Measurements from ENCODE around the gene S100A9. TPM values are rescaled to one million over a fixed set of nuclear protein-coding genes. Genes with fewer than 3 reads are reported as not detected.

S100A9 gene
- total RNA-seq, 1 donor from 2014 or later = 0.91 TPM

DNA sequence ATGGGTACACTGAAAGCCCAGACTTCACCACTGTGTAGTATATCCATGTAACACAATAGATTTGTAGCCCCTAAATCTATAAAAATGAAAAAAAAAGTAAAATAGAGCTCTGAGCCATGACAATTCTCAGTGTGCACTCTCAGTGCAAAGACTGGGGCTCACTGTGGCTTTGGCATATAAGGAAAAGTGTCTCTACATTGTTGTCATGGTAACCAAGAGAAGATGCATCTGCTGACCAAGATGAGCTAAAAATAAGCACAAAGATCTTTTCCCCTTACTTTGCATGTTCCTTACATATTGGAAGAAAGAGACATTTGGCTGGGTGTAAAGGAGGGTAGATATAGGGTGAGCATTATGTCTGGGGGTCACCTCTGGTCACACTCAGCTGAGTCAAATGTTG, 21.0 kb upstream of the S100A9 start:
- peaks cover 2% of the 10 kb centered on the region for H3K4me1 Mint-ChIP-seq (ENCODE audit: low read depth)
- TF ChIP-seq, protein P1, sequence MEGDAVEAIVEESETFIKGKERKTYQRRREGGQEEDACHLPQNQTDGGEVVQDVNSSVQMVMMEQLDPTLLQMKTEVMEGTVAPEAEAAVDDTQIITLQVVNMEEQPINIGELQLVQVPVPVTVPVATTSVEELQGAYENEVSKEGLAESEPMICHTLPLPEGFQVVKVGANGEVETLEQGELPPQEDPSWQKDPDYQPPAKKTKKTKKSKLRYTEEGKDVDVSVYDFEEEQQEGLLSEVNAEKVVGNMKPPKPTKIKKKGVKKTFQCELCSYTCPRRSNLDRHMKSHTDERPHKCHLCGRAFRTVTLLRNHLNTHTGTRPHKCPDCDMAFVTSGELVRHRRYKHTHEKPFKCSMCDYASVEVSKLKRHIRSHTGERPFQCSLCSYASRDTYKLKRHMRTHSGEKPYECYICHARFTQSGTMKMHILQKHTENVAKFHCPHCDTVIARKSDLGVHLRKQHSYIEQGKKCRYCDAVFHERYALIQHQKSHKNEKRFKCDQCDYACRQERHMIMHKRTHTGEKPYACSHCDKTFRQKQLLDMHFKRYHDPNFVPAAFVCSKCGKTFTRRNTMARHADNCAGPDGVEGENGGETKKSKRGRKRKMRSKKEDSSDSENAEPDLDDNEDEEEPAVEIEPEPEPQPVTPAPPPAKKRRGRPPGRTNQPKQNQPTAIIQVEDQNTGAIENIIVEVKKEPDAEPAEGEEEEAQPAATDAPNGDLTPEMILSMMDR (IDR thresholded peaks at IDR 0.05; ENCODE audit: unreplicated experiment) = no peak
- H3K27ac Mint-ChIP-seq = no peak overlapping the region
- no peaks in the 10 kb centered on the region for H3K27me3 Mint-ChIP-seq
- no peaks in the 10 kb centered on the region for H3K36me3 Mint-ChIP-seq (ENCODE audit: insufficient read depth)
- peaks cover 8% of the 10 kb centered on the region for H3K9me3 Mint-ChIP-seq (ENCODE audit: low read depth)
- no peak overlapping the region for H3K4me3 Mint-ChIP-seq (ENCODE audit: low read depth)
- DNase-seq (ENCODE audit: low spot score, unreplicated experiment) = no peak

DNA sequence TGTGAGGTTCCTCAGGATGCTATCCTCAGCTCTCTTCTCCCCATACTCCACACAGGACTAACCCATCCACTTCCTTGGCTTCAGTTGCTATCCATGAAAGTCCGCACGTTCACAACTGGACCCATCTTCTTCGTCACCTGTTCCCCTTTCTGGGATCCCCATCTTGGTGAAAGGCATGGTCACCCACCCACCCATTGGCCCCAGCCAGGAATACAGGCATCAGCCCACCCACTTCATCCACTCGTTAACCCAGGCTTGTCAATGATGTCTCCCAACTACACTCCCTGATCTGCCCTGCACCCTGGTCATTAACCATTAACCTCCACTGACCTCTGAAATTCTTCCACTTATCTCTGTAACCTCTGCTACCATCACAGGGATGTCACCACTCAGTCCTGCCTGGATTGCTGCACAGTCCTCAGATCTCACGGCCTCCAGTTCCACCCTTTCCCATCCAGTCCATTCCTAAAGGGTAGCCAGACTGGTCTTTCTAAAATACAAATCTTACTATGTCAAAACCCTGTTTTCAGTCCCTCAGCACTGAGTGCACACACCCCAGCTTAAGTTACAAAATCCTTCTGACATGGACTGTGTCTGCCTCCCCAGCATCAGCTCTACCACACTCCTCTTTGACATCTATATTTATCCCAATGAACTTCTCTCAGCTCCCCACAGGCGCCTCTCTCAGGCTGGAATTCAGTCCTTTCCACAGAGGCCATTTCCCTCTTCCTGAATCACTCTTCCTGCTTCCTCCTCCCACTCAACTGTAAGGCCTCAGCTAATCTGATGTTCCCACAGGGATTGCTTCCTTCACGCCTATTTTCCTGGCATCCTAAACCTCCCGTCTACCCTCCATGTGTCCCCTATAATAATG, 19.4 kb upstream of the S100A9 start:
- DNase-seq (ENCODE audit: low spot score, unreplicated experiment) = no peak
- no peaks in the 10 kb centered on the region for H3K27me3 Mint-ChIP-seq
- TF ChIP-seq, protein P1 (IDR thresholded peaks at IDR 0.05; ENCODE audit: unreplicated experiment) = no peak
- H3K9me3 Mint-ChIP-seq (ENCODE audit: low read depth) = no peaks in the 10 kb centered on the region
- no peaks in the 10 kb centered on the region for H3K36me3 Mint-ChIP-seq (ENCODE audit: insufficient read depth)
- H3K4me3 Mint-ChIP-seq (ENCODE audit: low read depth) = no peak overlapping the region
- H3K4me1 Mint-ChIP-seq (ENCODE audit: low read depth) = peaks cover 2% of the 10 kb centered on the region
- H3K27ac Mint-ChIP-seq = no peak overlapping the region

DNA sequence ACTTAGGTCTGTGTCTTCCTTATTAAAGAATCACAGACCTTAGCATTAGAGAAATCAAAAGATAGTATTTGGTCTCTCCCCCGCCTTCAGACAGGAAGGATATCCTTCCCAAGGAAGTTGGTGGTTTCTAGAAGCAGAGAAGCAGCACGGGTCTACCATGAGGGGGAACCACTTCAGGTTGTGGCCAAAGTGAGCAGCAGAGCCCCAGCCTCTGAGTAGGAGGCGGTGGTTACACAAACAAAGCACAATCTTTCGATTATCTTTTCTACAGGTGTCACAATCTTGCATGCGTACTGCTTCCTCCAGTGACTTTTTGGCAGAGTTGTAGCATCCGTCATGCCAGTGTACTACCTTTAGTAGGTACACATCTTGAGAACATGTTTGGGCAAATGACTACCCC, 17.9 kb upstream of the S100A9 start:
- no peaks in the 10 kb centered on the region for H3K9me3 Mint-ChIP-seq (ENCODE audit: low read depth)
- no peak overlapping the region for H3K27ac Mint-ChIP-seq
- H3K4me1 Mint-ChIP-seq (ENCODE audit: low read depth) = peaks cover 15% of the 10 kb centered on the region
- no peak for DNase-seq (ENCODE audit: low spot score, unreplicated experiment)
- H3K27me3 Mint-ChIP-seq = peaks cover 4% of the 10 kb centered on the region
- no peak overlapping the region for H3K4me3 Mint-ChIP-seq (ENCODE audit: low read depth)
- TF ChIP-seq, protein P1 (IDR thresholded peaks at IDR 0.05; ENCODE audit: unreplicated experiment) = no peak
- H3K36me3 Mint-ChIP-seq (ENCODE audit: insufficient read depth) = no peaks in the 10 kb centered on the region

DNA sequence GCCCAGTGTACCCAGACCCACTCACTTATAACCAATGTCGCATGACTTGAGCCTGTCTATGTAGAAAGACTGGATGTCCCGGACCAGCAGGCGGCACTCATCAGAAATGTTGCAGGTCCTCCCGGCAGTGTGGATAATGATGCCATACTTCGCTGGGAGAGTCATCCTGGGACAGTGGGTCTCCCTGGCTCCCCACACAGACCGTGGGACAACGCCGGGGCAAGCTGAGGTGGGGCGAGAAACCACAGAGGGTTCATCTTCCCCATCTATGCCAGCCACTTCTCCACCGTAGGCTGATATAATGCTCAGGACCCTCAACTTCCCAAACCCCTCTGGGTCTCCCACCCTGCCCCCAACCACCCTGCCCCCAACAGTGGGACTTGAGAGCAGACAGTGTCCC, 17.3 kb upstream of the S100A9 start:
- Mint-ChIP-seq H3K9me3 (ENCODE audit: low read depth) (no peaks in the 10 kb centered on the region), H3K4me3 (ENCODE audit: low read depth) (no peak overlapping the region), H3K36me3 (ENCODE audit: insufficient read depth) (no peaks in the 10 kb centered on the region), H3K27me3 (peaks cover 4% of the 10 kb centered on the region), H3K27ac (no peak overlapping the region), H3K4me1 (ENCODE audit: low read depth) (peaks cover 15% of the 10 kb centered on the region)
- TF ChIP-seq, protein P1 (IDR thresholded peaks at IDR 0.05; ENCODE audit: unreplicated experiment) = no peak
- no peak for DNase-seq (ENCODE audit: low spot score, unreplicated experiment)

DNA sequence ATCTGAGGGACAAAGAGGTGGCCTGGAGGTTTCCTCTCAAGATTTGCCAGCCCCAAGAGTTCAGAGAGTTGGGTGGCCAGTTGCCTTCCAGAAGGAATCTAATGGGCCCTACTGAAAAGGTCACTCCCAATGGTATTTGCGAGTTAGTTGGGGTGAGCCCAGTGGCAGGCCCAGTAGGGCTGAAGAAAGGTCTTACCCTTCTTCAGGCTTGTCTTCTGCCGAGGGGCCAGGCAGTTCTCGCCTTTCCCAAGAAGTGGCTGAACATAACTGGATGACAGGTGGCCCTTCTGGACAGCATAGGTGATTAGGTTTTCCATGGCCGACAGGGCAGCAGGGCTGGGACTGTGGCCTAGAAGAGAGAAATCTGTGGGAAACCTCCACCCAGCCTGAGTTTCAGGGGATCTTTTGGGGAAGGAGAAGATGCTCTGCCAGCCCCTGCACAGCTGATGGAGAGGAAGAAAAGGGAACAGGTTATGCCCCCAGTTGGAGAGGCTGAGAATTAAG, 16.2 kb upstream of the S100A9 start:
- Mint-ChIP-seq H3K27me3 (peaks cover 4% of the 10 kb centered on the region), H3K27ac (no peak overlapping the region), H3K4me3 (ENCODE audit: low read depth) (no peak overlapping the region), H3K4me1 (ENCODE audit: low read depth) (peaks cover 15% of the 10 kb centered on the region), H3K9me3 (ENCODE audit: low read depth) (no peaks in the 10 kb centered on the region), H3K36me3 (ENCODE audit: insufficient read depth) (no peaks in the 10 kb centered on the region)
- TF ChIP-seq, protein P1 (IDR thresholded peaks at IDR 0.05; ENCODE audit: unreplicated experiment) = no peak
- DNase-seq (ENCODE audit: low spot score, unreplicated experiment) = no peak

Data from progenitor cell of endocrine pancreas (in vitro differentiated cells).